Activated CD4-positive, alpha-beta T cell treated with anti-CD3 and anti-CD28 coated beads for 24 hours (primary cell): Measurements from ENCODE around the gene NFKB1.
A peak's percentile ranks its signal among the peaks of the same experiment; 100 is the strongest.

ENCODE experiments used
- DNase-seq, 2 donors: peaks; one replicate each; pipeline ENCODE4 v3.0.0-alpha.2; 2020; ENCODE audit warnings: low read depth in 2 of 2

NFKB1 gene

GRCh38 chr4:102533348-102533747, 32.2 kb downstream of the NFKB1 start:
- DNase-seq = no peak

DNA sequence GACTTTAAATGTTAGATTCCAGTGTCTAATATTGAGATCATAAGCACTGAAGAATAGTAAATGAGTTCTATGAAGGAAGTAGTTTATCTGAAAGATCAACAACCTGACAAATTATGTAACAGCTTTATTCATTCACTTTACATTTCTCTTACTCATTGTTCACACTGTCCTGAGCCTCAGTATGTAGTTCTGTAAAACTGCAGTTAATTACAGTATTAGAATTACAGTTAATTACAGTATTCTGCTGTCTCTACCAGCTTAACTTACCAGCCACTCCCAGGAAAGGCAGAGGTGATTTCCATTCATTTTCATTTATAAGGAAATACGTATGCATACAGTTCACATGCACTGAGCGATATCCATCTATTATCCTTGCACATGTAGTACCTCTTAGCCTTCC, 32.7 kb downstream of the NFKB1 start:
- DNase-seq = no peak

- no peak for DNase-seq
Observed at GRCh38 chr4:102534845-102535244, 33.7 kb downstream of the NFKB1 start.

DNA sequence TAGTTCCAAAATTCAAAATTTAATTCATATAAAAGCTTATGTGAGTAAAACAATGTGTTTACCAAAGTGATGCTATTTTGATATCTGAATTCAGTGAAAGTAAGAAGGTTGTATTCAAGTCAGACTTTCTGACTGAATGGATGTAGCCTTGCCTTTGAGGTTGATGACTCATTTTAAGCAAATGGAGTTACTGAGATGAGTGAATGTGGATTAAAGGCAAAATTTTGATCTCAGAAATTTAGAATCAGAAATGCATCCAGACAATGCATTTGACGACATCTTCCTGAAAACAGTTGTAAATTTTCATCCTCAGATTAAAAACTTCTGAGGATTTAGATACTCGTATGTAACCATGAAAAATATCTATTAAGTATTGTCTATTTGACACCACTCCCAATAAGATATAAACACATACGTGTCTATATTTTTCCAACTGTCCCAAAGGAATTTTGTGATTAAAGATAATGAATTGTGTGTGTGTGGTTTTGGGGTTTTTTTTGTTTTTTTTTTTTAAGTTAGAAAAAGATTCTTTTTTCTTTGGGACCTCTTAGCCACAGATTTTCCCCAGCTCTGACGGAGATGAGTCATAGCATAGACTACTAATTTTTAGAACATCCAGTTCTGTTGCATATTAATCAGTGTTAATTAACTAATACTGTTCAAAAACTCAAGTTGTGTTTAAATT, 34.4 kb downstream of the NFKB1 start:
- DNase-seq = no peak

DNA sequence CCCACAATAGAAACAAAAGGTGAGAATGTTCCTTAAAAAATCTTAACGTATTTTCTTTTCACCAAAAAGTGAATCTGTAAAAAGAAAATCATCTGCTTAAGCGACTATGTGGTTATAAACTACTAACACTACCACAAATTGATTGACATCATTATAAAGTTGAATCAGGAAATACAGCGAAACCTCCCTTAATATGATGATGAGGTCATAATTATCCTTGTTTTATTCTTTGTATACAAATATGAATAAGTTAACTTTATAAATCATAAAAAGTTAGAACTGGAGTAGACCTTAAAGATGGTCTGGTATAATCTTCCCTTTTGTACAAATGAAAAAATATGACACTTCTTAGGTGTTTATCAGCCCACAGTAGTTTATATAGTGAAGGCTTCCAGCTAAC, 35.6 kb downstream of the NFKB1 start:
- DNase-seq = no peak

GRCh38 chr4:102537269-102537668, 36.1 kb downstream of the NFKB1 start:
- no peak for DNase-seq

- DNase-seq = no peak
Observed at GRCh38 chr4:102541697-102542096, 40.5 kb downstream of the NFKB1 start.

- no peak for DNase-seq
Observed at GRCh38 chr4:102543030-102543928, 42.1 kb downstream of the NFKB1 start.

DNA sequence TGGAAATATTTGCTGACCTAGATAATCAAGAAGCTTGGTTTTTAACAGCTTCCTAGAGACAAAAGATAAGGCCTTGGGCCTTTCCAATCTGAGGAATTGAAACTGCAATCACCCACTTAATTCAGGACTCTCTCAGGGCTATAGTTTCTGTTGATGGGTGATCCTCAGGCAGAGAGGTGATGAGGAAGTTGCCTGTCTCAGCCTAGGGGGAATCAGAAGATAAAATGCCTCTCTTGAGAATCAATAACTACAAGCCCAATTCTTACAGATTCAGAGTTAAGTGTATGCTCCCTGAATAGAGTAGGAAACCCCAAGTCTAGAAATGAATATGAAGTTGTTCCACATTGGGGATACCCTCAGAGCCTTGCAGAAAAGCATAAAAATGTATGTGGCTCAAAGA, 45.5 kb downstream of the NFKB1 start:
- no peak for DNase-seq

- DNase-seq = no peak
Observed at GRCh38 chr4:102547973-102548372, 46.8 kb downstream of the NFKB1 start.

DNA sequence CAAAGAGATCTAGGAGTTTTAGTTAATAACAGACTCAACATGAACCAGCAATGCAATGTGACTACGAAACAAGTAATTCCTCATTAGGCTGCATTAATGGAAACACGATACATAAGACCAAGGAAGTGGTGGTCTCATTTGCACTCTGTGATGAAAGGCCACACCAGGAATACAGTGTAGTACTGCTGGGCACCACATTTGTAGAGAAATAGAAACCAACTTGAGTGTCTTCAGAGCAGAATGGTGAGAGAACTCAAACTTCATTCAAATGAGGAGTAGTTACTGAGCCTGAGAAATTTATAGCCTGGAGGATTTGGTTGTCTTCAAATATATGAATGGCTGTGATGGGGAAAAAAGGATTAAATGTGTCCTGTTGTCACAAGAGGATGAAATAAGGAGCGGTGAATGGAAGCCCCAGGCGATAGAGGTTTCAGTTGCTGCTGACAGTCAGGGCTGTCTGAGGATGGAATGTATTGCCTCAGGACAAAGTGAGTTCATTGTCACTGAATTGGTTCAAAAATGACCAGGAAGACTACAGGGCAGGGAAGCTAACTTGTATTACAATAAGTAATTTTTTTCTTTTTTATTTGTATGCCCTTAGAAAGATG, 50.9 kb downstream of the NFKB1 start:
- no peak for DNase-seq

- no peak for DNase-seq
Observed at GRCh38 chr4:102552781-102553180, 51.6 kb downstream of the NFKB1 start.

GRCh38 chr4:102553982-102554381, 52.8 kb downstream of the NFKB1 start:
- DNase-seq = no peak

DNA sequence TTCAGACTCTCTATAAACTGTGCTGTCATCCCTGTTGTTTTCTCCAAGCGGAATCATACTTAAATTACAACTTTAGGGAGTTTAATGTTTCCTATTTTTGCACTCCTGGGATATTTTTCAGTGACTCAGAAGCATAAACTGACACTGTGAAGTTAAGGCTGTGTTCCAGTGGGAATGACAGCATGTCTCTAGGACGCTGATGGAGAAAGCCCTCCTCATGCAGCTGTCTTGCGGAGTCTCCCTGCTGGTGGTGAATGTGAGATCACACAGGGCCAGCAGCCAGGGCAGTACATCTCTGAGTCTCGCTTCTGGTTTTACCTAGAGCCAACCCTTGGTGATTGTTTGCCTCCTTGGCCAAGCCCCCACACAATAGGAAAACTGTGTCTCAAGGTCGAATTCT, 53.3 kb downstream of the NFKB1 start:
- no peak for DNase-seq

- DNase-seq = no peak
Observed at GRCh38 chr4:102554992-102555391, 53.8 kb downstream of the NFKB1 start.

GRCh38 chr4:102557636-102558035, 56.5 kb downstream of the NFKB1 start:
- DNase-seq = no peak

DNA sequence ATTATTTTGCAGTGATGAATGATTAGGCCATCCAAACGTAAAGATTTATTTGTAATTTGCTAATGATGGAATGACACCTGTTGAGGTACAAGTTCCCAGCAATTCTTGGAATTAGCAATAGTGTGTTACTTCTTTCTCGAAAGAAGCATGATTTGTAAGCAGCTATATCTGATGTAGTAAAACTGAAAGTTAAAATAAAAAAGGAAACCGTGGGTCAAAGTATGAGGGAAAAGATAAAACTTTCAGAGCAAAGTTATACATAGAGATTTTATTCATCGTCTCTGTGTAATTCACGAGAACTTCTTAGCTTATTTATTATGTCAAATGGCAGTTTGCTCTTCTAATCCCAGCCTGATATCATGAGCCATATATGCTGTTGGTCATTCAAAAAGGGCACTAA, 59.0 kb downstream of the NFKB1 start:
- DNase-seq = no peak

DNA sequence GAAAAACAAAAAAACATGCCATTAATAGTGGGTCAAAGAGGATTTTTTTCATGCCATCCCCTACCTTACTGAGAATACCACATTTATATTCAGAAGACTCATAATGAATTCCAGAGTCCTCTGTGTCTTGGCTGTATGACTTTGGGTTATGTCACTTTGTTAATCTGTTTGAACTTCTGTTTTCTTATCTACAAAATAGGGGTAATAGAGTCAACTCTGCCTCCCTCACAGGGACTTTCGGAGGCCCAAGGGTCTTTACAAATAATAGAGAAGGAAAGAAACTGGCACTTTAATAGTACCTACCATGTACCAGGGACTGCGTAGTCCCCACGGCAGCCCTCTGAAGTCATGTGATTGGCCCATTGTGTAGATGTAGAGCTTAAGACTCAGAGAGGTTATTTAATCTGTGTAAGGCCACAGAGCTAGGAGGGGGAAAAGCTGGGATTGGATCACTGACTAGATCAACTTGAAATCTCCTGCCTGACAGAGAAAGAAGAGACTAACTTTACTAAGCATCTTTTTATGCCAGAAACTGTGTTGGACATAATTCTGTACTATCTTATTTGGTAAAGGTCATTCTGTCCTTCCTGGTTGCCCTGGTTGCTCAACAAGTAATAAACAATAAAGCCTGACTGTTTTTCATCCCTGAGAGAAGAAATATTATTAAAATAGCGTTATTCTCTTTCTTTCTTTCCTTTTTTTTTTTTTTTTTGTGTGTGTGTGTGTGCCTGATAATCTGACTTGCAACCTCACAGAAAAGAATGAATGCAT, 59.6 kb downstream of the NFKB1 start:
- no peak for DNase-seq

GRCh38 chr4:102563000-102563399, 61.8 kb downstream of the NFKB1 start:
- DNase-seq = no peak

- DNase-seq = peak in 1 of 2 donors; percentile 23
Observed at GRCh38 chr4:102564399-102565059, 63.4 kb downstream of the NFKB1 start.

DNA sequence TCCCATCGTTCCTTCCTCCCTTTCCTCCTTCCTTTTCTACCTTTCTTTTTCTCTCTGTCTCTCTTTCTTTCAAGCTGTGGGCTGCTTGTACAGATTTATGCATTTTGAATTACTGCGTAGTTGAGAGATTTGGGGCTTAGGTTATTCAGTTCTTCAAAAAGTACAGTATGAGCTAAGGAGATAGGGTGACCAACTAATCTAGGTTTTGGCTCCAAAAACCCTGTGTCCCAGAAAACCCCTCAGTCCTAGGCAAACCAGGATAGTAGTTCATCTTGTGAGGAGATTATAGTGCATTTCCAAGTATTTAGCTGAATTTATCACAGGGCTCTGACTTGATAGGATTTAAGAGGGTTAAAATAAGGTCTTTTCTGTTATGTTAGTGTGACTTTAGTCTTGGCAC, 64.5 kb downstream of the NFKB1 start:
- DNase-seq = no peak
